HCT116 (cell line): ENCODE data around the gene WNT11.

Experiments
- ATF3 ChIP-seq: IDR thresholded peaks from 2 replicates; pipeline ENCODE4 v1.6.1; 2012
- CTCF ChIP-seq, 3 experiments: fragments of 200-600 bp in 1 of 3; sonication (generic) in 1 of 3; IDR thresholded peaks in 2 of 3; conservative IDR thresholded peaks in 1 of 3; 2 replicates each; pipeline ENCODE4 v1.5.1; 2012 to 2017; ENCODE audit warnings: low read depth in 2 of 3, low read length in 2 of 3, antibody characterized with exemption in 1 of 3, borderline replicate concordance in 1 of 3, control low read depth in 1 of 3, mild to moderate bottlenecking in 1 of 3, mixed read lengths in 1 of 3, mixed run types in 1 of 3, moderate library complexity in 1 of 3; ENCODE audit not compliant: insufficient read depth in 1 of 3
- EZH2 ChIP-seq: fragments of 200-600 bp; sonication (generic); IDR thresholded peaks from 2 replicates; pipeline ENCODE4 v1.6.1; 2017; ENCODE audit warnings: antibody characterized with exemption, mixed run types
- EZH2phosphoT487 ChIP-seq: fragments of 200-600 bp; IDR thresholded peaks from 2 replicates; pipeline ENCODE4 v1.6.1; 2018; ENCODE audit warnings: antibody characterized with exemption, borderline replicate concordance
- POLR2A ChIP-seq: IDR thresholded peaks from 2 replicates; pipeline ENCODE4 v1.7.0; 2011; ENCODE audit warnings: borderline replicate concordance; ENCODE audit not compliant: insufficient read depth, insufficient read length; ENCODE audit errors: extremely low read depth
- POLR2AphosphoS5 ChIP-seq: IDR thresholded peaks from 2 replicates; pipeline ENCODE4 v1.6.1; 2011; ENCODE audit warnings: mild to moderate bottlenecking, low read depth, low read length, moderate library complexity
- SIN3A ChIP-seq: IDR thresholded peaks from 2 replicates; pipeline ENCODE4 v1.6.1; 2012; ENCODE audit warnings: low read depth
- ZBTB33 ChIP-seq: IDR thresholded peaks from 2 replicates; pipeline ENCODE4 v1.6.1; 2011; ENCODE audit warnings: mild to moderate bottlenecking, low read length, moderate library complexity; ENCODE audit not compliant: insufficient replicate concordance; ENCODE audit errors: extremely low read depth
- TF ChIP-seq, protein P1 (sequence below): IDR thresholded peaks from 2 replicates; pipeline ENCODE4 v1.6.1; 2012; ENCODE audit warnings: low read depth
- TF ChIP-seq, protein P2 (sequence below): IDR thresholded peaks from 2 replicates; pipeline ENCODE4 v1.6.1; 2012

- TF ChIP-seq POLR2AphosphoS5 (no peak), EZH2phosphoT487 (no peak), CTCF (IDR thresholded peaks at IDR 0.05 in 2 of 3, conservative IDR thresholded peaks at IDR 0.05 in 1 of 3; ENCODE audit: borderline replicate concordance in 1 of 3, insufficient read depth in 1 of 3, low read depth in 2 of 3, low read length in 2 of 3) (no peak), POLR2A (no peak), EZH2 (no peak), ZBTB33 (no peak), ATF3 (no peak), SIN3A (no peak)
- TF ChIP-seq, protein P1, sequence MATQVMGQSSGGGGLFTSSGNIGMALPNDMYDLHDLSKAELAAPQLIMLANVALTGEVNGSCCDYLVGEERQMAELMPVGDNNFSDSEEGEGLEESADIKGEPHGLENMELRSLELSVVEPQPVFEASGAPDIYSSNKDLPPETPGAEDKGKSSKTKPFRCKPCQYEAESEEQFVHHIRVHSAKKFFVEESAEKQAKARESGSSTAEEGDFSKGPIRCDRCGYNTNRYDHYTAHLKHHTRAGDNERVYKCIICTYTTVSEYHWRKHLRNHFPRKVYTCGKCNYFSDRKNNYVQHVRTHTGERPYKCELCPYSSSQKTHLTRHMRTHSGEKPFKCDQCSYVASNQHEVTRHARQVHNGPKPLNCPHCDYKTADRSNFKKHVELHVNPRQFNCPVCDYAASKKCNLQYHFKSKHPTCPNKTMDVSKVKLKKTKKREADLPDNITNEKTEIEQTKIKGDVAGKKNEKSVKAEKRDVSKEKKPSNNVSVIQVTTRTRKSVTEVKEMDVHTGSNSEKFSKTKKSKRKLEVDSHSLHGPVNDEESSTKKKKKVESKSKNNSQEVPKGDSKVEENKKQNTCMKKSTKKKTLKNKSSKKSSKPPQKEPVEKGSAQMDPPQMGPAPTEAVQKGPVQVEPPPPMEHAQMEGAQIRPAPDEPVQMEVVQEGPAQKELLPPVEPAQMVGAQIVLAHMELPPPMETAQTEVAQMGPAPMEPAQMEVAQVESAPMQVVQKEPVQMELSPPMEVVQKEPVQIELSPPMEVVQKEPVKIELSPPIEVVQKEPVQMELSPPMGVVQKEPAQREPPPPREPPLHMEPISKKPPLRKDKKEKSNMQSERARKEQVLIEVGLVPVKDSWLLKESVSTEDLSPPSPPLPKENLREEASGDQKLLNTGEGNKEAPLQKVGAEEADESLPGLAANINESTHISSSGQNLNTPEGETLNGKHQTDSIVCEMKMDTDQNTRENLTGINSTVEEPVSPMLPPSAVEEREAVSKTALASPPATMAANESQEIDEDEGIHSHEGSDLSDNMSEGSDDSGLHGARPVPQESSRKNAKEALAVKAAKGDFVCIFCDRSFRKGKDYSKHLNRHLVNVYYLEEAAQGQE, result no peak
- TF ChIP-seq, protein P2, sequence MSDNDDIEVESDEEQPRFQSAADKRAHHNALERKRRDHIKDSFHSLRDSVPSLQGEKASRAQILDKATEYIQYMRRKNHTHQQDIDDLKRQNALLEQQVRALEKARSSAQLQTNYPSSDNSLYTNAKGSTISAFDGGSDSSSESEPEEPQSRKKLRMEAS, result no peak
Measured at GRCh38 chr11:76243193-76243956, 37.1 kb upstream of the WNT11 start.
